Activated CD4-positive, CD25-positive, alpha-beta regulatory T cell treated with anti-CD3 and anti-CD28 coated beads, Interleukin-2, amount 50 U/mL, for 24 hours (primary cell): ENCODE results near the gene AMPD3.

Experiments
- ATAC-seq, 2 donors: fragments of 150-1000 bp; cut with Tn5 transposase; one replicate each; pipeline ENCODE4 v1.10.0; 2021; ENCODE audit warnings: mild to moderate bottlenecking in 1 of 2, moderate library complexity in 1 of 2

Gene AMPD3

GRCh38 chr11:10540915-10541560 lies 86.0 kb downstream of the AMPD3 start, which contains the start of gene RNF141:
RNF141 (minus strand) TSS chr11:10541187; CDS start chr11:10534158, 7,029 bp downstream.
- ATAC-seq, result peak; percentile 98

GRCh38 chr11:10541561-10541930 lies 86.5 kb downstream of the AMPD3 start:
- ATAC-seq, result no peak

GRCh38 chr11:10542776-10543175 lies 87.7 kb downstream of the AMPD3 start:
- no peak for ATAC-seq

GRCh38 chr11:10543782-10544181 lies 88.7 kb downstream of the AMPD3 start:
- no peak for ATAC-seq

- ATAC-seq, result no peak
These were observed 89.7 kb downstream of the AMPD3 start for GRCh38 chr11:10544491-10545465.

- no peak for ATAC-seq
These were observed 95.6 kb downstream of the AMPD3 start for GRCh38 chr11:10550503-10551289.

- ATAC-seq, result no peak
These were observed 96.2 kb downstream of the AMPD3 start for GRCh38 chr11:10551290-10551592.

- no peak for ATAC-seq
These were observed 96.8 kb downstream of the AMPD3 start for GRCh38 chr11:10551845-10552352.

- ATAC-seq, result no peak
These were observed 101.5 kb downstream of the AMPD3 start for GRCh38 chr11:10556590-10556989.
